HepG2 (cell line): ENCODE results near the gene ZNF443. TPM values are rescaled to one million over a fixed set of nuclear protein-coding genes. Genes with fewer than 3 reads are reported as not detected.

Experiments used
- ATAC-seq: fragments of 200-7000 bp; cut with Tn5 transposase; 3 replicates; pipeline ENCODE4 v1.9.1; 2020; ENCODE audit warnings: mild to moderate bottlenecking, moderate library complexity
- BruUV-seq: library from RNA; stranded (reverse); fragments of 400-500 nt; replicated peaks from 2 replicates; lab custom pipeline; 2021; lab: Mats Ljungman, UMichigan
- CTCF ChIA-PET: fragments of 300-600 bp; formaldehyde crosslinking; extraction: SDS; loops from one replicate; lab custom pipeline; 2021; ENCODE audit warnings: low total read pairs, inconsistent platforms, low intra/inter-chr PET ratio; lab: Yijun Ruan, JAX
- POLR2A ChIA-PET: fragments of 350-600 bp; sonication (Branson Sonifier 250); formaldehyde crosslinking; loops from one replicate; lab custom pipeline; 2020; ENCODE audit warnings: antibody characterized with exemption, inconsistent platforms; lab: Yijun Ruan, JAX
- DNase-seq: peaks from one replicate; pipeline ENCODE4 v3.0.0-alpha.2; 2015; ENCODE audit warnings: low spot score
- FAIRE-seq: peaks from 3 replicates; lab custom pipeline; 2011; peaks lifted over from hg19 to GRCh38; lab: Jason Lieb, UNC
- H2AFZ ChIP-seq: one replicate; pipeline ENCODE4 v1.6.1; 2011; ENCODE audit warnings: low read length, inconsistent platforms
- H3K27ac ChIP-seq: fragments of 300-600 bp; 3 replicates; pipeline ENCODE4 v1.8.0; 2011; ENCODE audit warnings: mixed run types, mild to moderate bottlenecking, mixed read lengths, low read length, inconsistent platforms; ENCODE audit not compliant: insufficient read depth; ENCODE audit errors: extremely low read length
- H3K27me3 ChIP-seq, 2 experiments: fragments of 200-600 bp in 1 of 2; 2 replicates in 1 of 2; 3 replicates in 1 of 2; pipeline versions ENCODE4 v1.6.0 to v1.8.0; 2011; ENCODE audit warnings: low read length in 2 of 2, mild to moderate bottlenecking in 2 of 2, moderate library complexity in 2 of 2, inconsistent platforms in 1 of 2; ENCODE audit not compliant: insufficient read depth in 2 of 2, control insufficient read depth in 1 of 2
- H3K36me3 ChIP-seq, 2 experiments: fragments of 200-600 bp in 1 of 2; replicated peaks in 1 of 2; 2 replicates in 1 of 2; 3 replicates in 1 of 2; pipeline versions ENCODE4 v1.5.1 to v1.8.0; 2011; ENCODE audit warnings: low read length in 2 of 2, inconsistent platforms in 1 of 2; ENCODE audit not compliant: insufficient read depth in 2 of 2, control insufficient read depth in 1 of 2
- H3K4me1 ChIP-seq: 2 replicates; pipeline ENCODE4 v1.5.1; 2012; ENCODE audit warnings: low read length, inconsistent platforms; ENCODE audit not compliant: insufficient read depth
- H3K4me2 ChIP-seq: 2 replicates; pipeline ENCODE4 v1.6.0; 2011; ENCODE audit warnings: low read depth, low read length, inconsistent platforms
- H3K4me3 ChIP-seq, 3 experiments: fragments of 200-600 bp in 1 of 3; sonication (generic), shearing (Covaris generic) in 1 of 3; replicated peaks in 1 of 3; 2 replicates each; pipeline ENCODE4 v1.5.1; 2011 to 2016; ENCODE audit warnings: low read length in 3 of 3, inconsistent platforms in 2 of 3, low read depth in 2 of 3, mild to moderate bottlenecking in 2 of 3, control low read depth in 1 of 3, mixed read lengths in 1 of 3; ENCODE audit not compliant: insufficient read depth in 1 of 3
- H3K79me2 ChIP-seq: one replicate; pipeline ENCODE4 v1.6.1; 2011; ENCODE audit warnings: low read length, inconsistent platforms; ENCODE audit not compliant: insufficient read depth
- H3K9ac ChIP-seq: 2 replicates; pipeline ENCODE4 v1.6.0; 2011; ENCODE audit warnings: mild to moderate bottlenecking, low read depth, low read length, inconsistent platforms; ENCODE audit not compliant: insufficient read depth
- H3K9me3 ChIP-seq: 2 replicates; pipeline ENCODE4 v1.5.1; 2012; ENCODE audit warnings: mild to moderate bottlenecking, low read length
- H4K20me1 ChIP-seq: 2 replicates; pipeline ENCODE4 v1.6.0; 2011; ENCODE audit warnings: inconsistent platforms, mild to moderate bottlenecking, low read length, moderate library complexity; ENCODE audit not compliant: insufficient read depth
- ZNF850 ChIP-seq: sonication (generic); formaldehyde crosslinking; conservative IDR thresholded peaks from 2 replicates; pipeline ENCODE4 v1.9.0; 2021; ENCODE audit warnings: mild to moderate bottlenecking, missing genetic modification reagents
- ZUFSP ChIP-seq: sonication (generic); formaldehyde crosslinking; IDR thresholded peaks from 2 replicates; pipeline ENCODE4 v1.9.0; 2021; ENCODE audit warnings: missing genetic modification reagents, mild to moderate bottlenecking, borderline replicate concordance
- WGBS: methylation state at CpG from one replicate; pipeline ENCODE4 v1.1.6; 2017; ENCODE audit warnings: low lambda C conversion rate; 5-methylcytosine and 5-hydroxymethylcytosine counted together
- in situ Hi-C: cut with HindIII; loops from 2 replicates; pipeline ENCODE4 v1.10.0; 2017; ENCODE audit warnings: low pct_unique_long_range_greater_than_20kb; ENCODE audit not compliant: extremely low pct_ligation_motif_present
- intact Hi-C: fragments of 100-400 bp; cut with micrococcal nuclease; formaldehyde crosslinking; loops from one replicate; pipeline ENCODE4 v1.10.0; 2022; ENCODE audit not compliant: unreplicated experiment
- polyA plus RNA-seq, 8 experiments: library from polyadenylated mRNA; depleted of rRNA in 3 of 8; stranded (reverse) in 7 of 8; unstranded in 1 of 8; fragments of >200 nt; fragmentation: Illumina TruSeq in 4 of 8; extraction: Trizol in 4 of 8; gene quantifications; 2 replicates each; pipeline versions ENCODE4 v1.2.1 to v1.2.3, GENCODE V29; 2011 to 2016; ENCODE audit warnings: low read depth in 4 of 8, missing spikeins in 1 of 8, mixed read lengths in 1 of 8; ENCODE audit not compliant: insufficient read depth in 1 of 8
- total RNA-seq, 5 experiments: library from RNA; depleted of rRNA; stranded (reverse); fragments of >200 nt; fragmentation: Illumina TruSeq; extraction: Trizol; gene quantifications; 2 replicates each; pipeline ENCODE4 v1.2.3, GENCODE V29; 2016; ENCODE audit warnings: low read depth in 1 of 5
- TF ChIP-seq, protein P1 (sequence below): IDR thresholded peaks from 2 replicates; pipeline ENCODE4 v1.6.1; 2016; ENCODE audit warnings: low read depth, control low read depth
- TF ChIP-seq, protein P2 (sequence below): sonication (generic); formaldehyde crosslinking; IDR thresholded peaks from 2 replicates; pipeline ENCODE4 v1.4.0; 2020; ENCODE audit warnings: missing genetic modification reagents, borderline replicate concordance

ZNF443 gene
- total and polyA plus RNA-seq, 2 of the 13 experiments (the other 11 are each of a cell fraction or from before 2014, with no cell fraction given) = 3.6 to 19.0 TPM

DNA sequence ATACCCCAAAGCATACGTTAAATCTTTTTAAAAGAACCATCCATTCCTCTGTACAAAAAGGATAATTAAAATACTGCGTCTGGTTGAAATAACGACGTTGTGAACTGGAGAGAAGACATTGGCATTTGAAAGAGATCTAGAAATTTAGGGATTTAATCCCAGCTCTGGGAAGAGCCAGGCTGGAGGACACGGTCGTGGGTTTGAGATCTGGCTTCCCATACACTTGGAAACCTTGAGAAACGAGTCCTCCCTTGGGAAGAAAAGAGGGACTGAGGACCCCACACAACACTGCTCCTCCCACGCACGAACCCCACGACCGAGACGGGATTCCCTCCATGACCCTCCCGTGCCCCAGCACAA is 43.2 kb upstream of the ZNF443 start:
- no TSS peak for BruUV-seq
- Histone ChIP-seq H3K9me3 (no peaks in the 10 kb centered on the region), H3K36me3 (no peaks in the 10 kb centered on the region), H3K27ac (peak overlapping the region; percentile 57), H4K20me1 (no peaks in the 10 kb centered on the region), H3K9ac (peak overlapping the region; percentile 77), H3K4me3 (peak overlapping the region; percentile 88 to 100 (median 93)), H3K4me1 (peaks cover 37% of the 10 kb centered on the region), H3K27me3 (no peaks in the 10 kb centered on the region), H3K4me2 (peak overlapping the region; percentile 86), H3K79me2 (peaks cover 28% of the 10 kb centered on the region), H2AFZ (no peak overlapping the region)
- in situ Hi-C loops = loop anchor here (5.0 kb wide), 1 partner anchor 42 kb away; the partner anchor contains the start of gene ZNF443
- ATAC-seq = peak; percentile 9
- POLR2A ChIA-PET = interaction anchor here (0.7 to 6.1 kb wide), 2 partner anchors 12 to 43 kb away, joined by 3 to 62 read pairs; partner anchors contain the start of gene ZNF443
- CTCF ChIA-PET = no interaction called here
- DNase-seq = no peak
- 0% methylated on average over 12 of the region's 13 CpGs for WGBS
- intact Hi-C loops = loop anchor here (5.0 kb wide), 2 partner anchors 42 to 68 kb away; partner anchors contain the start of genes ZNF443 and ZNF564
- TF ChIP-seq, protein P1, sequence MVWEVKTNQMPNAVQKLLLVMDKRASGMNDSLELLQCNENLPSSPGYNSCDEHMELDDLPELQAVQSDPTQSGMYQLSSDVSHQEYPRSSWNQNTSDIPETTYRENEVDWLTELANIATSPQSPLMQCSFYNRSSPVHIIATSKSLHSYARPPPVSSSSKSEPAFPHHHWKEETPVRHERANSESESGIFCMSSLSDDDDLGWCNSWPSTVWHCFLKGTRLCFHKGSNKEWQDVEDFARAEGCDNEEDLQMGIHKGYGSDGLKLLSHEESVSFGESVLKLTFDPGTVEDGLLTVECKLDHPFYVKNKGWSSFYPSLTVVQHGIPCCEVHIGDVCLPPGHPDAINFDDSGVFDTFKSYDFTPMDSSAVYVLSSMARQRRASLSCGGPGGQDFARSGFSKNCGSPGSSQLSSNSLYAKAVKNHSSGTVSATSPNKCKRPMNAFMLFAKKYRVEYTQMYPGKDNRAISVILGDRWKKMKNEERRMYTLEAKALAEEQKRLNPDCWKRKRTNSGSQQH (CRISPR knock-in tag) = 0 out of 2 replicates have a peak, but pooled peaks have one; percentile 3
- TF ChIP-seq, protein P2, sequence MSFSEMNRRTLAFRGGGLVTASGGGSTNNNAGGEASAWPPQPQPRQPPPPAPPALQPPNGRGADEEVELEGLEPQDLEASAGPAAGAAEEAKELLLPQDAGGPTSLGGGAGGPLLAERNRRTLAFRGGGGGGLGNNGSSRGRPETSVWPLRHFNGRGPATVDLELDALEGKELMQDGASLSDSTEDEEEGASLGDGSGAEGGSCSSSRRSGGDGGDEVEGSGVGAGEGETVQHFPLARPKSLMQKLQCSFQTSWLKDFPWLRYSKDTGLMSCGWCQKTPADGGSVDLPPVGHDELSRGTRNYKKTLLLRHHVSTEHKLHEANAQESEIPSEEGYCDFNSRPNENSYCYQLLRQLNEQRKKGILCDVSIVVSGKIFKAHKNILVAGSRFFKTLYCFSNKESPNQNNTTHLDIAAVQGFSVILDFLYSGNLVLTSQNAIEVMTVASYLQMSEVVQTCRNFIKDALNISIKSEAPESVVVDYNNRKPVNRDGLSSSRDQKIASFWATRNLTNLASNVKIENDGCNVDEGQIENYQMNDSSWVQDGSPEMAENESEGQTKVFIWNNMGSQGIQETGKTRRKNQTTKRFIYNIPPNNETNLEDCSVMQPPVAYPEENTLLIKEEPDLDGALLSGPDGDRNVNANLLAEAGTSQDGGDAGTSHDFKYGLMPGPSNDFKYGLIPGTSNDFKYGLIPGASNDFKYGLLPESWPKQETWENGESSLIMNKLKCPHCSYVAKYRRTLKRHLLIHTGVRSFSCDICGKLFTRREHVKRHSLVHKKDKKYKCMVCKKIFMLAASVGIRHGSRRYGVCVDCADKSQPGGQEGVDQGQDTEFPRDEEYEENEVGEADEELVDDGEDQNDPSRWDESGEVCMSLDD = peak; percentile 8; the same call in 1 of the 2 replicates
- TF ChIP-seq ZNF850 (CRISPR knock-in tag) (0 out of 2 replicates have a peak, but pooled peaks have one; percentile 18), ZUFSP (CRISPR knock-in tag) (no peak)
- FAIRE-seq = no peak
